ENCODE data around the gene RPL28.

The RPL28 gene

GRCh38 chr19:55384131-55384919, 1.4 kb upstream of the RPL28 start, which contains the start of gene TMEM238:
TSS of gene TMEM238 (minus strand) at chr19:55384292. CDS start at chr19:55384259, 33 bp downstream.
- Histone ChIP-seq H3K14ac (ENCODE audit: low read length) (no peak within 1 kb of the TSS), H3K23ac (ENCODE audit: low read depth, low read length, poor library complexity) (peak within 1 kb of the TSS; percentile 75), H3K4ac (ENCODE audit: low read length) (peak within 1 kb of the TSS; percentile 72), H2BK5ac (ENCODE audit: low read length) (no peak within 1 kb of the TSS), H3K4me2 (ENCODE audit: insufficient read depth, low read length, poor library complexity, severe bottlenecking) (peak within 1 kb of the TSS; percentile 94), H3K79me1 (ENCODE audit: low read depth, low read length) (peaks cover 21% of the 10 kb centered on the region), H3K4me1 (ENCODE audit: control insufficient read depth in 2 of 2, insufficient read depth in 1 of 2, low read depth in 1 of 2, low read length in 2 of 2) (peaks cover 29 to 33% of the 10 kb centered on the region in 2 donors), H3K27me3 (ENCODE audit: control insufficient read depth in 3 of 3, insufficient read depth in 3 of 3, low read depth in 1 of 3, low read length in 3 of 3) (peaks cover 0 to 3% (median 0%) of the 10 kb centered on the region in 3 experiments), H3K27ac (replicated peaks; ENCODE audit: low read length) (peak within 1 kb of the TSS; percentile 36), H3K9ac (ENCODE audit: low read depth, low read length, poor library complexity) (peak within 1 kb of the TSS; percentile 95), H2BK120ac (ENCODE audit: low read depth, low read length) (no peak within 1 kb of the TSS), H2AK5ac (ENCODE audit: low read depth, low read length) (peak within 1 kb of the TSS; percentile 86), H2BK15ac (ENCODE audit: low read length) (peak within 1 kb of the TSS; percentile 46), H3K36me3 (replicated peaks in 1 of 2; ENCODE audit: control insufficient read depth in 2 of 2, insufficient read depth in 2 of 2, low read length in 2 of 2) (peaks cover 25 to 30% of the 10 kb centered on the region in 2 donors), H2BK12ac (ENCODE audit: low read length) (no peak within 1 kb of the TSS), H3K18ac (ENCODE audit: low read length) (peak within 1 kb of the TSS; percentile 97), H3K4me3 (ENCODE audit: low read length in 2 of 2) (peak within 1 kb of the TSS; percentile 82 to 89), H3K9me3 (replicated peaks in 1 of 2; ENCODE audit: control insufficient read depth in 2 of 2, insufficient read depth in 1 of 2, low read depth in 1 of 2, low read length in 2 of 2) (peaks cover 2% of the 10 kb centered on the region in 2 donors), H2AFZ (ENCODE audit: low read length) (peak within 1 kb of the TSS; percentile 92), H4K91ac (ENCODE audit: low read depth, low read length, poor library complexity) (no peak within 1 kb of the TSS), H4K8ac (ENCODE audit: low read depth, low read length) (no peak within 1 kb of the TSS)
- no peak for DNase-seq (ENCODE audit: low spot score)
- no CpG with 5 or more reads among the region's 72 CpGs for WGBS, 2 donors (ENCODE audit: extremely low coverage in 2 of 2, insufficient read length in 2 of 2, insufficient replicate concordance in 1 of 2)

- Histone ChIP-seq H2BK120ac (ENCODE audit: low read depth, low read length) (no peak overlapping the region), H3K27me3 (ENCODE audit: control insufficient read depth in 3 of 3, insufficient read depth in 3 of 3, low read depth in 1 of 3, low read length in 3 of 3) (peaks cover 0 to 3% (median 0%) of the 10 kb centered on the region in 3 experiments), H2BK15ac (ENCODE audit: low read length) (peak overlapping the region; percentile 1), H2AK5ac (ENCODE audit: low read depth, low read length) (no peak overlapping the region), H4K91ac (ENCODE audit: low read depth, low read length, poor library complexity) (no peak overlapping the region), H2BK12ac (ENCODE audit: low read length) (no peak overlapping the region), H3K18ac (ENCODE audit: low read length) (peak overlapping the region; percentile 69), H3K23ac (ENCODE audit: low read depth, low read length, poor library complexity) (peak overlapping the region; percentile 100), H3K14ac (ENCODE audit: low read length) (no peak overlapping the region), H3K4me3 (ENCODE audit: low read length in 2 of 2) (peak overlapping the region; percentile 82 to 89), H2BK5ac (ENCODE audit: low read length) (no peak overlapping the region), H3K4me1 (ENCODE audit: control insufficient read depth in 2 of 2, insufficient read depth in 1 of 2, low read depth in 1 of 2, low read length in 2 of 2) (peaks cover 33 to 35% of the 10 kb centered on the region in 2 donors), H3K9ac (ENCODE audit: low read depth, low read length, poor library complexity) (peak overlapping the region; percentile 88), H3K9me3 (replicated peaks in 1 of 2; ENCODE audit: control insufficient read depth in 2 of 2, insufficient read depth in 1 of 2, low read depth in 1 of 2, low read length in 2 of 2) (peaks cover 2% of the 10 kb centered on the region in 2 donors), H3K4me2 (ENCODE audit: insufficient read depth, low read length, poor library complexity, severe bottlenecking) (peak overlapping the region; percentile 94), H3K4ac (ENCODE audit: low read length) (no peak overlapping the region), H3K79me1 (ENCODE audit: low read depth, low read length) (peaks cover 24% of the 10 kb centered on the region), H3K36me3 (replicated peaks in 1 of 2; ENCODE audit: control insufficient read depth in 2 of 2, insufficient read depth in 2 of 2, low read length in 2 of 2) (peaks cover 33 to 38% of the 10 kb centered on the region in 2 donors), H2AFZ (ENCODE audit: low read length) (peak overlapping the region; percentile 92), H3K27ac (replicated peaks; ENCODE audit: low read length) (peak overlapping the region; percentile 81), H4K8ac (ENCODE audit: low read depth, low read length) (no peak overlapping the region)
- WGBS, 2 donors (ENCODE audit: extremely low coverage in 2 of 2, insufficient read length in 2 of 2, insufficient replicate concordance in 1 of 2): no CpG with 5 or more reads among the region's 34 CpGs
- peak; percentile 97 for DNase-seq (ENCODE audit: low spot score)
Measured at GRCh38 chr19:55384920-55385723, 610 bp upstream of the RPL28 start.

GRCh38 chr19:55386493-55386971, 800 bp downstream of the RPL28 start:
- Histone ChIP-seq H3K23ac (ENCODE audit: low read depth, low read length, poor library complexity) (peak overlapping the region; percentile 100), H3K4me3 (ENCODE audit: low read length in 2 of 2) (peak overlapping the region; percentile 87 to 89), H2BK5ac (ENCODE audit: low read length) (peak overlapping the region; percentile 62), H3K4me1 (ENCODE audit: control insufficient read depth in 2 of 2, insufficient read depth in 1 of 2, low read depth in 1 of 2, low read length in 2 of 2) (peaks cover 33 to 40% of the 10 kb centered on the region in 2 donors), H3K4me2 (ENCODE audit: insufficient read depth, low read length, poor library complexity, severe bottlenecking) (peak overlapping the region; percentile 96), H2BK12ac (ENCODE audit: low read length) (no peak overlapping the region), H3K36me3 (replicated peaks in 1 of 2; ENCODE audit: control insufficient read depth in 2 of 2, insufficient read depth in 2 of 2, low read length in 2 of 2) (peaks cover 44 to 52% of the 10 kb centered on the region in 2 donors), H2BK120ac (ENCODE audit: low read depth, low read length) (no peak overlapping the region), H4K8ac (ENCODE audit: low read depth, low read length) (no peak overlapping the region), H4K91ac (ENCODE audit: low read depth, low read length, poor library complexity) (no peak overlapping the region), H3K4ac (ENCODE audit: low read length) (peak overlapping the region; percentile 7), H3K14ac (ENCODE audit: low read length) (peak overlapping the region; percentile 79), H2AK5ac (ENCODE audit: low read depth, low read length) (peak overlapping the region; percentile 43), H3K18ac (ENCODE audit: low read length) (peak overlapping the region; percentile 70), H3K9me3 (replicated peaks in 1 of 2; ENCODE audit: control insufficient read depth in 2 of 2, insufficient read depth in 1 of 2, low read depth in 1 of 2, low read length in 2 of 2) (peaks cover 2% of the 10 kb centered on the region in 2 donors), H3K79me1 (ENCODE audit: low read depth, low read length) (peaks cover 26% of the 10 kb centered on the region), H3K27me3 (ENCODE audit: control insufficient read depth in 3 of 3, insufficient read depth in 3 of 3, low read depth in 1 of 3, low read length in 3 of 3) (peaks cover 0 to 3% (median 0%) of the 10 kb centered on the region in 3 experiments), H3K9ac (ENCODE audit: low read depth, low read length, poor library complexity) (peak overlapping the region; percentile 95), H3K27ac (replicated peaks; ENCODE audit: low read length) (no peak overlapping the region), H2AFZ (ENCODE audit: low read length) (no peak overlapping the region), H2BK15ac (ENCODE audit: low read length) (no peak overlapping the region)
- WGBS, 2 donors (ENCODE audit: extremely low coverage in 2 of 2, insufficient read length in 2 of 2, insufficient replicate concordance in 1 of 2): no CpG with 5 or more reads among the region's 33 CpGs
- no peak for DNase-seq (ENCODE audit: low spot score)

Data from neuronal stem cell (in vitro differentiated cells).